ENCODE results near the gene RAPGEF4. TPM values are rescaled to one million over a fixed set of nuclear protein-coding genes. Genes with fewer than 3 reads are reported as not detected.

RAPGEF4 gene
- total and polyA plus RNA-seq, 2 of the 4 experiments (the other 2 are of a cell fraction), result 1.7 to 3.2 TPM

DNA sequence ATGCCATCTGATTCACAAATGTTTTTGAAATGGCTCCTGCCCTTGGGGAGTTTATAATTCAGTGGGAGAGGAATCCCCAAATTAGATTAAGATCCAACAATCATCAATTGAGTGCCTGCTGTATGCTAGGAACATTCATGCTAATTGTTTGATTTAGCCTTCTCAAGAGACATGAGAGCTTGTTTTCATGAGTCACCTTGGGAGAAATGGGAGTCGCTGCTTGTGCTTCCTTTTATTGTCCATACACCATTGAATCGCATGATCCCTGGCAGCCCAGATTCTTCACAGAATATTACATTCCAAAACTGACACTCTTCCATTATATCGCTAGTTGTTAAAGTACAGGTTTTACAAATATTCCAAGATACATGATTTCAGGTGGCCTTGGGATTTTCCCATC is 234.0 kb downstream of the RAPGEF4 start:
- Histone ChIP-seq H2BK15ac (ENCODE audit: low read depth, low read length) (peak overlapping the region; percentile 38; the same call in 2 of the 3 replicates), H4K91ac (ENCODE audit: insufficient read depth, low read depth, low read length) (no peak overlapping the region), H2BK120ac (ENCODE audit: low read depth, low read length) (no peak overlapping the region), H3K56ac (ENCODE audit: extremely low read depth, insufficient read depth, low read length) (no peak overlapping the region), H3K36me3 (ENCODE audit: control insufficient read depth, insufficient read depth, low read length) (no peaks in the 10 kb centered on the region), H3K79me1 (ENCODE audit: low read depth in 1 of 2, low read length in 2 of 2) (no peaks in the 10 kb centered on the region), H4K8ac (ENCODE audit: low read depth in 2 of 2, low read length in 2 of 2) (no peak overlapping the region), H3K4me3 (ENCODE audit: insufficient read depth, low read depth, low read length) (no peak overlapping the region), H3K4me2 (ENCODE audit: low read depth, low read length) (no peak overlapping the region), H2BK5ac (ENCODE audit: low read depth, low read length, poor library complexity, severe bottlenecking) (no peak overlapping the region), H2AFZ (replicated peaks; ENCODE audit: low read length, poor library complexity) (no peak overlapping the region), H3K14ac (replicated peaks; ENCODE audit: low read depth, low read length) (no peak overlapping the region; the same call in 1 of the 2 replicates), H2AK5ac (ENCODE audit: low read depth, low read length) (peak overlapping the region; percentile 35; the same call in 1 of the 2 replicates), H3K18ac (ENCODE audit: low read depth, low read length) (no peak overlapping the region), H2BK20ac (ENCODE audit: low read depth, low read length) (no peak overlapping the region), H3K9me3 (ENCODE audit: control insufficient read depth, insufficient read depth, low read length) (no peaks in the 10 kb centered on the region), H3K4me1 (ENCODE audit: control insufficient read depth, insufficient read depth, low read length) (peaks cover 14% of the 10 kb centered on the region), H3K4ac (ENCODE audit: low read depth, low read length) (no peak overlapping the region), H4K5ac (ENCODE audit: low read depth, low read length) (no peak overlapping the region), H3K27ac (ENCODE audit: insufficient read depth, low read length) (no peak overlapping the region), H2AK9ac (replicated peaks; ENCODE audit: low read depth, low read length, poor library complexity) (no peak overlapping the region), H4K20me1 (ENCODE audit: insufficient read depth, low read length) (no peaks in the 10 kb centered on the region), H3K27me3 (ENCODE audit: control insufficient read depth, insufficient read depth, low read length) (no peaks in the 10 kb centered on the region), H3K23ac (ENCODE audit: low read depth, low read length) (no peak overlapping the region), H3K9ac (ENCODE audit: low read depth, low read length) (no peak overlapping the region), H3K9me1 (ENCODE audit: insufficient read depth, low read length) (peaks cover 12% of the 10 kb centered on the region; the same call in 1 of the 2 replicates)
- DNase-seq (peak; percentile 29), ATAC-seq (ENCODE audit: low read depth) (no peak)
- POLR2A ChIA-PET (ENCODE audit: unreplicated experiment), result no interaction called here
- CTCF ChIA-PET, result interaction anchor here (0.7 to 1.3 kb wide), 2 partner anchors 15 to 609 kb away, joined by 3 read pairs; no protein-coding TSS in a partner anchor
- intact Hi-C loops (cut with micrococcal nuclease), result no loop called here
- no CpG with 5 or more reads among the region's 3 CpGs for WGBS, 2 experiments (ENCODE audit: extremely low coverage in 2 of 2, insufficient read length in 1 of 2)
- in situ Hi-C loops (cut with MboI; ENCODE audit: low sequenced_read_pairs), result no loop called here
- dilution Hi-C loops (cut with HindIII; ENCODE audit: low sequenced_read_pairs, unreplicated experiment), result no loop called here
- no TSS peak for BruUV-seq (replicated peaks)
- no peak for TF ChIP-seq RAD21 (IDR thresholded peaks at IDR 0.05; ENCODE audit: low read length)
- TF ChIP-seq CHD1 (IDR thresholded peaks at IDR 0.05; ENCODE audit: low read depth, low read length), result no peak
- TF ChIP-seq CEBPB (IDR thresholded peaks at IDR 0.05; ENCODE audit: low read depth, low read length), result no peak
- TF ChIP-seq CTCF (conservative IDR thresholded peaks at IDR 0.05; ENCODE audit: low read depth, low read length), result no peak
- TF ChIP-seq RCOR1 (IDR thresholded peaks at IDR 0.05; ENCODE audit: insufficient replicate concordance, low read length), result no peak
- no peak for TF ChIP-seq RFX5 (IDR thresholded peaks at IDR 0.05; ENCODE audit: low read depth, low read length)
- no peak for TF ChIP-seq SMC3 (IDR thresholded peaks at IDR 0.05; ENCODE audit: low read depth, low read length)
- no peak for TF ChIP-seq FOS (IDR thresholded peaks at IDR 0.05; ENCODE audit: low read depth, low read length)
- TF ChIP-seq MAZ (IDR thresholded peaks at IDR 0.05; ENCODE audit: borderline replicate concordance, low read depth, low read length), result no peak
- TF ChIP-seq NFE2L2 (IDR thresholded peaks at IDR 0.05; ENCODE audit: low read depth, low read length), result no peak
- no peak for TF ChIP-seq BHLHE40 (IDR thresholded peaks at IDR 0.05; ENCODE audit: low read depth, low read length)
- no peak for TF ChIP-seq ELK1 (IDR thresholded peaks at IDR 0.05; ENCODE audit: borderline replicate concordance, low read depth, low read length)
- no peak for TF ChIP-seq USF2 (IDR thresholded peaks at IDR 0.05; ENCODE audit: low read depth, low read length)
- TF ChIP-seq MAFK (IDR thresholded peaks at IDR 0.05; ENCODE audit: low read depth, low read length), result no peak
- TF ChIP-seq MXI1 (IDR thresholded peaks at IDR 0.05; ENCODE audit: borderline replicate concordance, low read depth, low read length), result no peak
- no peak for TF ChIP-seq POLR2A (IDR thresholded peaks at IDR 0.05; ENCODE audit: low read depth, low read length)

Measured in IMR-90 (cell line).